ENCODE data around the gene TOMT.
"Not testable (repeated sequence)": the region's sequence is repeated elsewhere in the genome, so short reads cannot be mapped to it uniquely, and the experiment has no call there.

The TOMT gene

DNA sequence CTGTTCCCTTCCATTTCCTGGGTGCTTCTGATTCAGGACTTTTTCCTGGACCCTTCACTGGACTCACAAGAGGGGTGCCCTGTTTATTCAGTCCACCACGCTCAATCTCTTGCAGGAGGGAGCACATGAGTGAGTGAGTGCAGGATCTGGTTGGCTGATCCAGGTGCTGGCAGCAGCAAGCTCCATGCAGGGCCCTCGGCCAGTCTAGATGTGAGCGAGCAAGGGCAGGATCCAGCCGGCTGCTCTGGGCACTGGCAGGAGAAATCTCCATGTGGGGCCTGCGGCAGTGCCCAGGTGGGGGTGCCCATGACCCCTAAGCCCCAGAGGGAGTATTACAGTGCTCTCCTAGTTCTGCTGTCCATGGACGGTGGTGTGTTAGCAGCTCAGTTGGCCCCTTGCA lies 18.3 kb downstream of the TOMT start:
- DNase-seq (ENCODE audit: low read depth in 2 of 2) = no peak

DNA sequence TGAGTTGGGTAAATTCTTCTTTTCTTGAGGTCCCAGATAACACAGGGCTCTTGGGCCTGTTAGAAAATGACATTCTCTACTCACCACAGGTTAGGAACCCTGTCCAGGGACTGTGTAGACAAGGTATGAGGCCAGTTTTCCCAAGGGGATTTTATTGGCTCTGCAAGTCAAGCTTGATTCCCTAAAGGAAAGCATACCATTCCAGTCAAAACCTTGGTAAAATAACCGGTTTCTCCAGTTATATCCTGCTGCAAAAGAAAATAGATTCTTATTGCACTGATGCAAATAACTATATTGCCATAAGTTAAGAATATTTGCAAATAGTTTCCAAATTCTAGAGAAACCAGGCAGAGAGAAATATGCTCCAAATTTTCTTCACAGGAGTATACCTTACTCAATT lies 20.2 kb downstream of the TOMT start:
- no peak for DNase-seq (ENCODE audit: low read depth in 2 of 2)

DNA sequence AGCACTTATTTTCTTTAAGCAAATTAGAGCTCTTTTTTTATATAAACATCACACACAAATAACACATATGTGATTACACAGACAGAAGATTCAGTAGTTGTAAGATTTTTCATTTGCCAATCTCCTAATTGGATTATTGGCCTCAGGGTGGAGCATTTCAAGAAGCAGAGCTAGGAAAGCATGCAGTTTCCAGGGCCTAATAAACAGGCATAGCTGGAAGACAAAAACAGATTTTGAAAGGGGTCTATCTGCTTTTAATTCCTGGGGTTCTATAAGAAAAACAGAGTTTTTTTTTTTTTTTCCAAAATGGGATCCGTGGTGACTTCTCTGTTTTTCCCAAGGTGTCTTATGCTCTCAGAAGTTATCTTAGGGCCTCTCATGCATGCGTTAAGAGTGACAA lies 22.2 kb downstream of the TOMT start:
- DNase-seq (ENCODE audit: low read depth in 2 of 2) = no peak

GRCh38 chr11:72129381-72129780 lies 23.7 kb downstream of the TOMT start:
- no peak for DNase-seq (ENCODE audit: low read depth in 2 of 2)

- no peak for DNase-seq (ENCODE audit: low read depth in 2 of 2)
These were observed 26.9 kb downstream of the TOMT start for GRCh38 chr11:72132646-72133045.

DNA sequence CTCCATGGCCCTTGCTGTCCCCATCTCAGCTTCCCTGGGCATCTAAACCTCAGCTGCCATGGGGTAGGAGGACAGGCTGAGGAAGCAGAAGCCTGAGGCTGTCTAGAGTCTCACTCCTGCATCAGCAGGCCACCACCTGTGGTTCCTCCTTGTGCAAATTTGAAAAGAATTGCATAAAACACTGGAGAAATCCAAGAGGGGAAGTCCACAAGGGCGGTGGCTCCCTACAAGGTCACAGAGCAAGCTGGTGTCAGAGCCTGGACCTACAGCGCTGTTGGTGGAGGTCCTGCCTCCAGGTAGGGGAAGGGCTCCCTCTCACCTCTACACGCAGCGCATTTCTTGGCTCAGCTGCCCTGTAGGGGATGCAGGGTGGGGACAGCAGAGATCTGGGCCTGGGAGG lies 29.7 kb downstream of the TOMT start, which contains the start of gene FOLR3:
Gene FOLR3, plus strand, starts transcription at position 253 of the 400 bp plus-strand sequence. CDS start 228 bp downstream, outside the sequence.
- not testable (repeated sequence) for DNase-seq (ENCODE audit: low read depth in 2 of 2)

DNA sequence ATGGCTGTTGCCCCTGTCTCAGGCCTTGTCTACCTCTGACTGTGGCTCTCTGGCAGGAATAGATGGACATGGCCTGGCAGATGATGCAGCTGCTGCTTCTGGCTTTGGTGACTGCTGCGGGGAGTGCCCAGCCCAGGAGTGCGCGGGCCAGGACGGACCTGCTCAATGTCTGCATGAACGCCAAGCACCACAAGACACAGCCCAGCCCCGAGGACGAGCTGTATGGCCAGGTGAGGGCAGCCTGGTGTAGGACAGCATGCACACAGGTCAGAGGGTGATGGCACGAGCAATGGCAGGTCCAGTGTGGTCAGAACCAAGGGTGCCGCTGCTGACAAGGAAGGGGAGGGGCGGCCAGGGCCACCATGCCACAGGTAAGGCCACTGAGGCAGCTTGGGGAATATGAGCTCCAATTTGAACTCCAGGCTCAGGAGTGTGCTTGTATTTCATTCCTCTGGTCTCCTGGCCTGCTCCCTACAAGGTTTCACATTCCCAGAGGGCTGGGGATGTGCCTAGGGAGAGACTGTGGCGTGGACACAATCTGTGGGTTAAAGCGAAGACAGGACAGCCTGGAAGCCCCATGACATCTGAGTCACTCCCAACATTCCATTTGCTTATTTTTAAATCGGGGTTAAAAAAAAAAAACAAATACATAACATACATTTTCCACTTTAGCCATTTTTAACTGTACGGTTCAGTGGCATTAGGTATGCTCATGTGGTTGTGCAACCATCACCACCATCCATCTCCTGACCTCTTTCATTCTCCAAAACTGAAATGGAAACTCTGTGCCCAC lies 30.4 kb downstream of the TOMT start:
- DNase-seq (ENCODE audit: low read depth in 2 of 2) = no peak

- DNase-seq (ENCODE audit: low read depth in 2 of 2) = no peak
These were observed 31.0 kb downstream of the TOMT start for GRCh38 chr11:72136684-72137262.

DNA sequence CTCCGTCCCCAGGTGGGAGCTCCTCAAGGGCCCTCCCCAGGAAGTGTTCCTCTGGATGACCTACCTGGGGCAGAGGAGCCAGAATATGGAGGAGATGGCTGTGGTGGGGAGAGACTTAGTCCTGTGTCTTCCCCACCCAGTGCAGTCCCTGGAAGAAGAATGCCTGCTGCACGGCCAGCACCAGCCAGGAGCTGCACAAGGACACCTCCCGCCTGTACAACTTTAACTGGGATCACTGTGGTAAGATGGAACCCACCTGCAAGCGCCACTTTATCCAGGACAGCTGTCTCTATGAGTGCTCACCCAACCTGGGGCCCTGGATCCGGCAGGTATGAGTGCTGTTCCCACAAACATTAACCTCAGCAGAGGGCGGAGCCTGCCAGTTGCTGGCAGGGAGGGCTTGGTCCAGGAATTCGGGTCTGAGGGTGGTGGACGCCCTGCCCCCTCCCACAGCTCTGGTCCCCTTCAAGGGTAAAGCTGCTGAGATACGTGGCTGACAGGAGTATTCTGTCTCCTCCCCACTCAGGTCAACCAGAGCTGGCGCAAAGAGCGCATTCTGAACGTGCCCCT lies 33.2 kb downstream of the TOMT start:
- no peak for DNase-seq (ENCODE audit: low read depth in 2 of 2)

DNA sequence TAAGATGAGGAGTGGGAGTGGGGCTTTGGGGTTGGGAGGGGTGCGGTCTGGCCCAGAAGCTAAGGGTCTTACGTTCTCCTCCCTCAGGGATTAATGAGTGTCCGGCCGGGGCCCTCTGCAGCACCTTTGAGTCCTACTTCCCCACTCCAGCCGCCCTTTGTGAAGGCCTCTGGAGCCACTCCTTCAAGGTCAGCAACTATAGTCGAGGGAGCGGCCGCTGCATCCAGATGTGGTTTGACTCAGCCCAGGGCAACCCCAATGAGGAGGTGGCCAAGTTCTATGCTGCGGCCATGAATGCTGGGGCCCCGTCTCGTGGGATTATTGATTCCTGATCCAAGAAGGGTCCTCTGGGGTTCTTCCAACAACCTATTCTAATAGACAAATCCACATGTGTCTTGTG lies 33.8 kb downstream of the TOMT start:
- DNase-seq (ENCODE audit: low read depth in 2 of 2) = no peak

- no peak for DNase-seq (ENCODE audit: low read depth in 2 of 2)
These were observed 34.9 kb downstream of the TOMT start for GRCh38 chr11:72140661-72141060.

DNA sequence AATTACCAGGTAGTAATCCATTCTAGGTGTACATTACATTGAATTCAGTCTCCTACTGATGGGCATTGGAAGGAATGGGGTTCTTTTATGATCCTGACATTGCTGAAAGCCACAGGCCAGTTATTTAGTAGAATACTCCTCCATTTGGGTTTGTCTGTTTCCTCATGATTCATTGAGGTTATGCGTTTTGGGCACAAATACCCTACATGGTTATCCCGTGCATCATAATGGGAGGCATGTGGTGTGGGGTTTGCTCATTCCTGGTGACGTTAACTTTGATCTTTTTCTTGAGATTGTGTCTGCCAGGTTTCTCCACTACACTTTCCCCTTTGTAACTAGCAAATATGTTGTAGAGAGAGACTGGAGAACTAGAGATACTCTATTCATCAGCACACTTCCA lies 35.3 kb downstream of the TOMT start:
- no peak for DNase-seq (ENCODE audit: low read depth in 2 of 2)

DNA sequence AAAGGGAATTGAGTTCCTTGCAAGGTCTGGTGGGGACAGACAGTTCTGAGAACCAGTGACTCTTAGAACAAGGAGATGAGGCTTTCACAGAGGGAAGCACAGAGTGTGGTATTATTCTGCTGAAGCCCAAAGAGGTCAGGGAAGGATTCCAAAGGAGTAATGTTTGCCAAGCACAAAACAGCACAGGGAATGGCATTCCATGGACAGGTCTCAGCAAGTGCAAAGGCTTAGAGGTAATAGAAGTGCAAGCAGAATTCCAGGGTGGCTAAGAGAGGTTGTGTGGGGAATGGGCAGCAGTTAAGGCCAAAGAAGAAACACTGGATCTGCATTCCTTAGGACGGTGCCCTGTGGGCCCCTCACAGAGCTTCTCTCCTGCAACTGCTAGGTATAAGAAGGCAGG lies 36.4 kb downstream of the TOMT start:
- DNase-seq (ENCODE audit: low read depth in 2 of 2) = not testable (repeated sequence)

DNA sequence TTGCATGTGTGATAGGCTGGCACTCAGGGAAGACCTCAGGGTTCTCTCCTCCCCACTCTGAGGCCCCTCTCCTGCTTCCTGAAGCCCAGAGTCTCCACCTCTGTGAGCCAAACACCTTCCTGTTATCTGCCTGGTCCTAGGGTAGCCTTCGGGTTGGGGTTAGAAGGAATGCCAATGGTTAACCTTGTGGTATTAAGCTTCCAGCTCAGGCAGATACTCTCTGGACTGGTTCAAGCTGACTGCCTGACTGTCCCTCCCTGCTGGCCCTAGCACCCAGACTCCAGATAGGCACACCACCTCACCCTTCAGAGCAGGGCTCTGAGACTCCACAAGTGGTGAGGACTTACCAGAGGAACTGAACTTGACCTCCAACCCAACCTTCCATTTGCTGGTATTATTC lies 36.8 kb downstream of the TOMT start:
- not testable (repeated sequence) for DNase-seq (ENCODE audit: low read depth in 2 of 2)

DNA sequence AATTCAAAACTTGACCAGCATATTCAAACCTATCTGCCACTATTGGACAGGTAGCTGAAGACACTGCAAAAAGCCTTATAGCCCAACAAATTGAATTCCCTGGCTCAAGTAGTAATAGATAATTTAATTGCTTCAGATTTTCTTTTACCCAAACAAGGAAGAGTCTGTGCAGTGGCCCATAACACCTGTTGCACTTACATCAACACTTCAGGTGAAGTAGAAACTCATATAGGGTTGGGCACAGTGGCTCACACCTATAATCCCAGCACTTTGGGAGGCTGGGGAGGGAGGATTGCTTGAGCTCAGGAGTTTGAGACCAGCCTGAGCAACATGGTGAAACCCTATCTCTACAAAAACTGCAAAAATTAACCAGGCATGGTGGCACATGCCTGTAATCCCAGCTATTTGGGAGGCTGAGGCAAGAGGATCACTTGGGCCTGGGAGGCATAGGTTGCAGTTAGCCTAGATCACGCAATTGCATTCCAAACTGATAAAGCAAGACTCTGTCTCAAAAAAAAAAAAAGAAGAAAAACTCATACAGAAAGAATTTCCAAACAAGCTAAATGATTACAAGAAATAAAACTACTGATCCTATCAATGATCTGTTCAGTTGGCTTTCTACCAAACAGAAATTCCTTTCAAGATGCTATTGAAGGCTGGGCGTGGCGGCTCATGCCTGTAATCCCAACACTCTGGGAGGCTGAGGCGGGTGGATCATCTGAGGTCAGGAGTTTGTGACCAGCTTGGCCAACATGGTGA lies 39.3 kb downstream of the TOMT start:
- DNase-seq (ENCODE audit: low read depth in 2 of 2) = no peak

- no peak for DNase-seq (ENCODE audit: low read depth in 2 of 2)
These were observed 40.9 kb downstream of the TOMT start for GRCh38 chr11:72146625-72147024.

DNA sequence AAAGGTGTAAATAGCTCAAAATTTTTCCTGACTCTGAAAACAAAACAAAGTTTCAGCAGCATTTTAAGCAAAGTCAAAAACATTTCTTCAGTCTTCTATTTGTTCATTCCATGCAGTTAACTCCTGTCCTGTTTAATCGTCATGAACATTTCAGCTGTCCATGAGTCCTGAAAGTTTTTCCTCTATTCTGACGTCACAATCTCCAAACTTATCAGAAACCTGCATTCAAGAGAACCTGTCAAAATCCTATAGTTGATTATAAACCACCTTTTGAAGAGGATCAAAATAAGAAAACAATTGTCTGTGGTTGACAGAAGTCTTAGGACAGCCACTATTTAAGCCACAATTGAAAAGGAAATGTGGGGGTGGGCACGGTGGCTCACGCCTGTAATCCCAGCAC lies 45.2 kb downstream of the TOMT start:
- no peak for DNase-seq (ENCODE audit: low read depth in 2 of 2)

GRCh38 chr11:72153874-72154273 lies 48.1 kb downstream of the TOMT start:
- DNase-seq (ENCODE audit: low read depth in 2 of 2) = not testable (repeated sequence)

DNA sequence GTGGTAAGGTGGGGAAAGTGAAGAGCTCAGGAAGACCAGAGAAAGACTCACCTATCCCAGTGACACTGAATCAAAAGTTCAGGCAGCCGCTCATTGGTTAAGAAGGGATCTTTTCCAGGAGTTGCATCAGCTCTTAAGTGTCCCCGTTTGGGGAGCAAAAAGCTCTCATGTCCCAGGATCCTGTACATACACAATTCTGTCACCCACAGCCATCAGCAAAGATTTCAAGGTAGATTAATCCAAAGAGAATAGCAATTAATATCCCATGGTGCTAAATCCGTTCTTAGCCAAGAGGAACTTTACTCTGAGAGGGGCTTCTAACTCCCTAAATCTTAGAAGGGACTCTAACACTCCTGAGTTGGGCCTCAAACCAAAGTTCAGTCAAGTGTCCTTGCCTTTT lies 49.1 kb downstream of the TOMT start:
- no peak for DNase-seq (ENCODE audit: low read depth in 2 of 2)

- no peak for DNase-seq (ENCODE audit: low read depth in 2 of 2)
These were observed 50.0 kb downstream of the TOMT start for GRCh38 chr11:72155751-72156150.

GRCh38 chr11:72157131-72157530 lies 51.4 kb downstream of the TOMT start:
- DNase-seq (ENCODE audit: low read depth in 2 of 2) = no peak
